Urinary bladder (tissue), 4 donors: ENCODE data around the gene CMBL. TPM values are rescaled to one million over a fixed set of nuclear protein-coding genes. Genes with fewer than 3 reads are reported as not detected.
"Not testable (repeated sequence)": the region's sequence is repeated elsewhere in the genome, so short reads cannot be mapped to it uniquely, and the experiment has no call there.

ENCODE experiments used
- DNase-seq: peaks from one replicate; pipeline ENCODE4 v3.0.0-alpha.2; 2015; ENCODE audit errors: extremely low spot score
- H3K27ac ChIP-seq: one replicate; pipeline ENCODE4 v1.5.1; 2013; ENCODE audit warnings: low read depth, mild to moderate bottlenecking, moderate library complexity
- H3K36me3 ChIP-seq: one replicate; pipeline ENCODE4 v1.6.1; 2013; ENCODE audit warnings: mild to moderate bottlenecking, moderate library complexity; ENCODE audit not compliant: insufficient read depth
- H3K4me1 ChIP-seq: one replicate; pipeline ENCODE4 v1.6.1; 2013; ENCODE audit warnings: mild to moderate bottlenecking, moderate library complexity; ENCODE audit not compliant: insufficient read depth
- H3K4me3 ChIP-seq: one replicate; pipeline ENCODE4 v1.5.1; 2013; ENCODE audit warnings: low read depth, low read length
- WGBS: extraction: QIAGEN DNeasy Blood & Tissue Kit; methylation state at CpG from one replicate; pipeline ENCODE4 v1.1.7; 2013; 5-methylcytosine and 5-hydroxymethylcytosine counted together
- polyA plus RNA-seq: library from polyadenylated mRNA; stranded (reverse); fragments of 200-250 nt; gene quantifications from one replicate; pipeline ENCODE4 v1.2.3, GENCODE V29; 2013
- total RNA-seq: library from RNA; depleted of rRNA; stranded (reverse); fragments of >200 nt; gene quantifications from one replicate; pipeline ENCODE4 v1.2.3, GENCODE V29; 2014
- donor health status: healthy with polysubstance abuse.
- donor health status: healthy.

CMBL gene
- total and polyA plus RNA-seq, 2 donors: 17.2 to 28.2 TPM

DNA sequence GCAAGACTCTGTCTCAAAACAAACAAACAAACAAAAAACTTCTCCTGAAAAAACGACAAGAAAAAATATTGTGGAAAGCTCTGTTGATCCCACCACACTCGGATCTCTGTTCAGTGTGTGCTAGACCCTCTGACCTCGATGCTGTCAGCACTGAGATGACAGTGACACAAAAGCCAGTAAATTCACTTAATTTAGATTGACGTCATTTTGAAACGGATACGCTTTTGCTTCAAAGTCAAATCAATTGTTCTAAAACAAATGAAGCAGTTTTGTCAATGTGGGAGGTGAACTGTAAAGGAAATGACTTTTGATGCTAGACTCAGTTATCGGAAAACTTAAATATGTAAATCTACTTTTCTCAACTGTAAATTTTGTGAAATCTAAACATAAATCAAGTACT, 31.0 kb downstream of the CMBL start:
- H3K4me1 ChIP-seq: no peaks in the 10 kb centered on the region
- no peak overlapping the region for H3K4me3 ChIP-seq
- no peaks in the 10 kb centered on the region for H3K36me3 ChIP-seq
- H3K27ac ChIP-seq: no peak overlapping the region
- DNase-seq: no peak
- 80% methylated on average over 7 of the region's 7 CpGs for WGBS

DNA sequence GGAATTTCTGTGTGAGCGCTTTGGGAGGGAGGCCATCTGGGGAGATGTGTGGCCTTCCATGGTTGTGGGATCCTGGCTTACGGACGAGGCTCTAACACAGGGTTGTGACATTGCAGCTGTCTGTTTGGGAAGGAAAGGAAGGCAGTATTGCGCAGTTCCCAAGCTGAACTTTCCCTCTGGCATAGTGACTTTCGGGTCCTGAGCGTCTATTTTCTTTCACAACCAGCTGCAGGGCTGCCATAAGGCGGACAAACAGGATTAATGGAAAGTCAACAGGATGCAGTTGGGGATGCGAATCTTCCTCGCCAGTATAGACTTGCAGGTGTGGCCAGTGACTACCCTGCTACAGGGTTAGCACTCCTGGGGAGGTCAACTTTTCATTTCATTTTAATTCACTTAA, 31.7 kb downstream of the CMBL start:
- DNase-seq: no peak
- Histone ChIP-seq H3K4me3 (no peak overlapping the region), H3K4me1 (no peaks in the 10 kb centered on the region), H3K36me3 (no peaks in the 10 kb centered on the region), H3K27ac (no peak overlapping the region)
- whole genome bisulfite sequencing: 87% methylated on average over 9 of the region's 9 CpGs

DNA sequence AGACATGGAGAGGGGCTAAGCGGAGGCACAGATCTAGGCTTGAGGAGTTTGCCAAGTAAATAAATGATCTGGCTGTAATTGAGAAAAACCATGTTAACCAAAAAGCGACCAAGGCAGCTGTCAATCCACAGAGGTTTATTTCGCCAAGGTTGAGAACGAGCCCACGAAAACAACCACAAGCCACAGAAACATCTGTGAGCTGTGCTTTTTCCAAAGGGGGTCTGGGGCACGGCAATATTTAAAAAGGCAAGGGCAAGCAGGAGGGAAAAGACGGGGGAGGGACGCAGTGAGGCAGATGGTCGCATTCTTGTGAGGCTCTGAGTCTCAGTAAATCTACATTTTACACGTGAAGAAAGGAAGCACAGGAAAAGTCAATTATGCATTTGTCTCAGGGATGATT, 32.2 kb downstream of the CMBL start:
- DNase-seq: no peak
- no peak overlapping the region for H3K27ac ChIP-seq
- 64% methylated on average over 10 of the region's 10 CpGs for WGBS
- no peaks in the 10 kb centered on the region for H3K36me3 ChIP-seq
- H3K4me3 ChIP-seq: no peak overlapping the region
- H3K4me1 ChIP-seq: no peaks in the 10 kb centered on the region

DNA sequence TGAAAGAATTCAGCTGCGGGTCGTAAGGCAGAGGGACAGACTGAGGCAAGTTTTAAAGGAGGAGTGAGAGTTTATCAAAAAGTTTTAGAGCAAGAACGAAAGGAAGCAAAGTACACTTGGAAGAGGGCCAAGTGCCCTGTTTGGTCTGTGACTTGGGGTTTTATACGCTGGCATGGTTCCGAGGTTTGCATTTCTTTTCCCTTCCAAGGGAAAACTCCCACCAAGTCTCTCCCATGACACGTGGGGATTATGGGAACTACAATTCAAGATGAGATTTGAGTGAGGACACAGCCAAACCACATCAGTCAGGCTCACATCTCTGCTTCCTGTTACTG, 34.9 kb downstream of the CMBL start:
- H3K4me1 ChIP-seq, H3K36me3 ChIP-seq, DNase-seq, H3K27ac ChIP-seq, H3K4me3 ChIP-seq: not testable (repeated sequence)
- 68% methylated on average over 6 of the region's 6 CpGs for WGBS

DNA sequence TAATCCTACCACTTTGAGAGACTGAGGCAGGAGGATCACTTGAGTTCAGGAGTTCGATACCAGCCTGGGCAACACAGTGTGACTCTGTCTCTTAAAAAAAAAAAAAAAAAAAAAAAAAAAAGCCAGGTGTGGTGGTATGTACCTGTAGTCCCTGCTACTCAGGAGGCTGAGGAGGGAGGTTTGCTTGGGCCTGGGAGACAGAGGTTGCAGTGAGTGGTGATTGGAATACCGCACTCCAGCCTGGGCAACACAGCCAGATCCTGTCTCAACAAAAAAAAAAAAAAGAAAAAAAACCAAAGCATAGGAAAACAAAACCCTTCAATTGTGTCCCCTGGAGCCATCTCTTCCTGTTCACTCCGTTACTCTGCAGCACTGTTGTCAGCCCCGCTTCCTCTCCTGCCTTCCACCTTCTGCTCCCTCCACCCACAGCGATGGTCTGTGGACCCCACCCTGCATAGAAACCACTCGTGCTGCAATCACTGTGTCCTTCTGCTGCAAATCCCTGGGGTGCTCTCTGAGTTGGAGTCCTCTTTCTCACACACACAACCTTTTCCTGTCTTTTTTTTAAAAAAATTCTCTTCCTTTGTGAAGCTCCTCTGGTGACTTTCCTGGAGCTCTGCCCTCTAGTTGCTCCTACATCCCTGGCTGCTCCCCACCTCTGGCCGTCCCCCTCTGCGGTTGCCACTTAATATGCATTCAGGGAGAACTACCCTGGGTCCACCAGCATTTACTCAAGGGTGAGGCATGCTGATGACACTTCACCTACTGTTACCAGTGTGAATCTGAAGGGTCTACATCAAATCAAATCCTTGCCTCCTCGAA, 35.4 kb downstream of the CMBL start:
- no peak overlapping the region for H3K4me3 ChIP-seq
- 86% methylated on average over 9 of the region's 9 CpGs for WGBS
- no peak overlapping the region for H3K27ac ChIP-seq
- no peaks in the 10 kb centered on the region for H3K4me1 ChIP-seq
- no peak for DNase-seq
- H3K36me3 ChIP-seq: no peaks in the 10 kb centered on the region

DNA sequence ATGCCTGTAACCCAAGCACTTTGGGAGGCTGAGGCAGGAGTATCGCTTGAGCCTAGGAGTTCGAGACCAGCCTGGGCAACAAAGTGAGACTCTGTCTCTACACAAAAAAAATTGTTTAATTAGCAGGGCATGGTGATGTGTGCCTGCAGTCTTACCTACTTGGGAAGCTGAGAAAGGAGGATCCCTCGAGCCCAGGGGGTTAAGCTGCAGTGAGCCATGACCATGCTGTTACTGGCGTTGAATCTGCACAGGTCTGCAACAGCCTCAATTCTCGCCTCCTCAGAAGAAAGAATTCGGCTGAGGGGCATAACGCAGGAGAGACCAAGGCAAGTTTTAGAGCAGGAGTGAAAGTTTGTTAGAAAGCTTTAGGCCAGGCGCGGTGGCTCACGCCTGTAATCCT, 39.6 kb downstream of the CMBL start:
- WGBS: 96% methylated on average over 10 of the region's 10 CpGs
- no peak overlapping the region for H3K27ac ChIP-seq
- no peak for DNase-seq
- H3K4me1 ChIP-seq: no peaks in the 10 kb centered on the region
- H3K36me3 ChIP-seq: no peaks in the 10 kb centered on the region
- no peak overlapping the region for H3K4me3 ChIP-seq

DNA sequence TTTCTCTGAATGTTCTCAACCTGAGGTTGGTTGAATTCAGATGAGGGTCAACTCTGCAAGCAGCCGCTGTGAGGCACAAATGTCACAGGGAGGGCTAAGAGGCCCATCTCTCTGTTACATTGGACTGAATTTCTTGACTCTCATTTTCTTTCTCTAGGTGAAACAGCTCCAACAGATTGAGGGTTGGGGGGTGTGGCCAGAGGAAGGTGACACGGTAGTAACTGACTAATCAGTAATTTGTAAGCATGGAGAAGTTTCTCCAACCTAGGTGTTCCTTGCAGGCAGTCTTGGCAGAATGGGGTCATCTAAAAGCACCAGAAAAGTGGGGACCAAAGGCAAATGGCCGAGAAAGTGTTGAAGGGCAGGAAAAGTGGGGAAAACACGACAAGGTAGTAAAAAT, 40.9 kb downstream of the CMBL start:
- Histone ChIP-seq H3K36me3 (no peaks in the 10 kb centered on the region), H3K4me1 (no peaks in the 10 kb centered on the region), H3K4me3 (no peak overlapping the region), H3K27ac (no peak overlapping the region)
- WGBS: 84% methylated on average over 4 of the region's 4 CpGs
- DNase-seq: no peak

DNA sequence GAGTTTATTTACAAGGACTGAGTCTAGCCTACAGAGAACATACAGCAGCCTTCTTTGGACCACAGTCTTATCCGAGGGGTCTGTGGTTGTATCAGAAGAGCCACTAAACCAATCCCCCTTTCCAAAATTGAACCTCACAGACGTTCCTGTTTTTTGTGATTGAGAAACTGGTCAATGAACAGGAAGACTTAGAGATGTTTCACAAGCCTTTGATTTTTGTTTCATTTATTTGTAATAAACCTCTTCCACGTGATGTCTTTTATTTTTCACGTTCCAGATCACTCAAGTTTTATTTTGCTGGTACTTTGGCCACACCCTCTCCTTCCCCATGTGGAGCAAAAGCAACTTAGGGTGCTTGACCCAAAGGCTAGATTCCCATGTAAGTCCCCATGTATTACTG, 41.6 kb downstream of the CMBL start:
- WGBS: 68% methylated on average over 4 of the region's 4 CpGs
- no peak for DNase-seq
- no peak overlapping the region for H3K4me3 ChIP-seq
- no peaks in the 10 kb centered on the region for H3K36me3 ChIP-seq
- no peak overlapping the region for H3K27ac ChIP-seq
- H3K4me1 ChIP-seq: no peaks in the 10 kb centered on the region

DNA sequence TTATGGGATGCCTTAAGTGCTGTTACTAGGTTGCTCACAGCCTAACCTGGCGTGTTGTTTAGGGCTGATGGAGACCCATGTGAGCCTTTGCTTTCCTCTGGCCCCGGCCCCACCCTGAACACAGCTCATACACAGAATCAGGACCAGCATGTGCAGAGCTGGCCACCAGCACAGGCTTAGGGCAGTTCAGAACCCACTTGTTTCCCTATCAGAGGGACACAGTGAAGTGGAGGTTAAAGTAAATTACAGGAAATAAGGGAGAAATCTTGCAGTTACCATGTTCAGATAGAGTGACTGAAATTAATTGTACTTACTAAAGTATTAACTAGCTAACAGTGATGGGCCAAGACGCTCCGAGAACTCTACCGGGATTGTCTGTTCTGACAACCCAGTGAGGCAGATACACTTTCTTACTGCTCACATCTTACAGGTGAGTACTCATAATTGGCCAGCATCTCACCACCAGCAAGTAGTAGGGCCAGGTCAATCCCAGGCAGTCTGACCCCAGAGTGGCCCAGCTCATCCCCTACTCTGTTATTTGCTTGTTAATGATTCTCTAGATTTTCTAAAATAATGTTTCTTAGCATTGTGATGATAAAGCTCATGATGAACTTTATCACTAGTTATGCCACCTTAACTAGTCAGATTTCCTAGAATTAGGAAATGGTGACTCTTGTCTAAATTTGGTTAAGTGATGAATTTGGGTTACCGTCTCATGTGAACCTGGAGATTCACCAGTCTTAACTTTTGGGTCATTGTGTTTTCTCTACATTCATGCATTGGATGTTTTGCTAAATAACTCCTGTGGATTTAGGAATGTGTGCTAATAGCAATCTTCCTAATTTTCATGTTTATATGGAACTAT, 42.2 kb downstream of the CMBL start:
- Histone ChIP-seq H3K4me1 (no peaks in the 10 kb centered on the region), H3K36me3 (no peaks in the 10 kb centered on the region), H3K4me3 (no peak overlapping the region), H3K27ac (no peak overlapping the region)
- no peak for DNase-seq
- 70% methylated on average over 6 of the region's 6 CpGs for WGBS

DNA sequence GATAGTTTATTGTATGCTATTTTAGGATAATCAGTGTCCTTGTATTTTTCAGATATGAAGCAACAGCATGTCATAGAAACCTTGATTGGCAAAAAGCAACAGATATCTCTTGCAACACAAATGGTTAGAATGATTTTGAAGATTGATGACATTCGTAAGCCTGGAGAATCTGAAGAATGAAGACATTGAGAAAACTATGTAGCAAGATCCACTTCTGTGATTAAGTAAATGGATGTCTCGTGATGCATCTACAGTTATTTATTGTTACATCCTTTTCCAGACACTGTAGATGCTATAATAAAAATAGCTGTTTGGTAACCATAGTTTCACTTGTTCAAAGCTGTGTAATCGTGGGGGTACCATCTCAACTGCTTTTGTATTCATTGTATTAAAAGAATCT, 43.1 kb downstream of the CMBL start:
- no peak for DNase-seq
- 63% methylated on average over 3 of the region's 3 CpGs for WGBS
- no peaks in the 10 kb centered on the region for H3K4me1 ChIP-seq
- no peak overlapping the region for H3K27ac ChIP-seq
- H3K36me3 ChIP-seq: no peaks in the 10 kb centered on the region
- H3K4me3 ChIP-seq: no peak overlapping the region

DNA sequence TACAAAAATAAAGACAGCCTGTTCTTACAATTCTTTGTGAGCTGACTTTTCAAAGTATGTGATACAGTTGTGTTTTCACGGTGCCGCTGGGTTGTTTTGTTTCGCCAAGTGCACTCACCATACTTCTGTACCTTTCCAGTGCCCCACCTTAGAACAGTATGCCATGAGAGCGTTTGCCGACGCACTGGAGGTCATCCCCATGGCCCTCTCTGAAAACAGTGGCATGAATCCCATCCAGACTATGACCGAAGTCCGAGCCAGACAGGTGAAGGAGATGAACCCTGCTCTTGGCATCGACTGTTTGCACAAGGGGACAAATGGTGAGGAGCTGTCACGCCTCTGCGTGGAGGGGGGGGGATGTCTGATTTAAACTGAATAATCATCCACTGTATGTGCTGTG, 44.7 kb downstream of the CMBL start:
- 95% methylated on average over 11 of the region's 11 CpGs for WGBS
- no peaks in the 10 kb centered on the region for H3K4me1 ChIP-seq
- no peaks in the 10 kb centered on the region for H3K36me3 ChIP-seq

DNA sequence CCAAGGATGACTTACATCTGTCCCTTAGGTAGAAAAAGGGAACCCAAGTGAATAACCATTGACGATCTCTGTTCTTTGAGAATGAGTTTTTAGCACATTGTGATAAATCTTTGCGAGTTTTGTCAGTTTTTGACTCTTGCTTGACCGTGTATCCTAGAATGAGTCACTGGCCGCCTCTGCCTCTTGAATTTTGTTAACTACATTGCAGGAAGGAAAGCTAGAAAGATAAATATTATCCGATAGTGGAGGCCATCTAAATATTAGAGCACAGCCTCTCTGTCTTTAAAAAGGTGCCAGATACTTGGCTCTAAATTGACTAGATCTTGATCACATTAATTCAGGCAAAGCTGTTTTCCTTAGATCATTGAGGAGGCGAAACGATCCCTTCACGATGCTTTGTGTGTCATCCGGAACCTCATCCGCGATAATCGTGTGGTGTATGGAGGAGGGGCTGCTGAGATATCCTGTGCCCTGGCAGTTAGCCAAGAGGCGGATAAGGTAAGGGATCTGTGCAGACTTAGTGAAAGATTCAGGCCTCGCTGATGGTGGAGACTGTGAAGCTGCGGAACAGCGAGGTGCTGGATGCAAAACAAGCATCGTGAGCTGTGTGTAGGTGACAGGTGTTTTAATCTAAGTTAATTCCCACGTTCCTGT, 45.5 kb downstream of the CMBL start:
- no peak for DNase-seq
- Histone ChIP-seq H3K36me3 (no peaks in the 10 kb centered on the region), H3K4me3 (no peak overlapping the region), H3K4me1 (no peaks in the 10 kb centered on the region), H3K27ac (no peak overlapping the region)
- WGBS: 62% methylated on average over 18 of the region's 18 CpGs

More for the DNA sequence above, 44.7 kb downstream of the CMBL start:
- no peak overlapping the region for H3K27ac ChIP-seq
- H3K4me3 ChIP-seq: no peak overlapping the region
- no peak for DNase-seq

DNA sequence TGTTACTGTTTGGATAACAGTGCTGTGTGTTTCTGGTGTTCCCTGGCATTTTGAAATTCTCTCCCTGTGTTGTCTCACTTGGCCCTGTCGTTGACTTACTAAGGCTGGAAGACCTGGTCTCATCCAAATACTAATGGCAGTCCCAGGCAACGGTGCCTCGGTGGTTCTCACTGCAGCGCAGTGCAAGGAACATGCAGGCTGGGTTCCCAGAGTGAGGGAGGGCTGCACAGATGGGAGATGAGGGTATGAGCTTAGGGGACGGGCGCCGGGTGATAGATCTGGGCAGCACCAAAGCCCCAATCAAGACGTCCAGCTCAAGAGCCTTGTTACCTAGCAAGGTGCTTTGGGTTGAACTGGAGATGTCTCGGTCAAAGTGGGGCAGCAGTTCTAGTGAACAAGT, 46.6 kb downstream of the CMBL start:
- Histone ChIP-seq H3K36me3 (no peaks in the 10 kb centered on the region), H3K4me1 (no peaks in the 10 kb centered on the region), H3K4me3 (no peak overlapping the region), H3K27ac (no peak overlapping the region)
- no peak for DNase-seq
- WGBS: 84% methylated on average over 9 of the region's 9 CpGs

DNA sequence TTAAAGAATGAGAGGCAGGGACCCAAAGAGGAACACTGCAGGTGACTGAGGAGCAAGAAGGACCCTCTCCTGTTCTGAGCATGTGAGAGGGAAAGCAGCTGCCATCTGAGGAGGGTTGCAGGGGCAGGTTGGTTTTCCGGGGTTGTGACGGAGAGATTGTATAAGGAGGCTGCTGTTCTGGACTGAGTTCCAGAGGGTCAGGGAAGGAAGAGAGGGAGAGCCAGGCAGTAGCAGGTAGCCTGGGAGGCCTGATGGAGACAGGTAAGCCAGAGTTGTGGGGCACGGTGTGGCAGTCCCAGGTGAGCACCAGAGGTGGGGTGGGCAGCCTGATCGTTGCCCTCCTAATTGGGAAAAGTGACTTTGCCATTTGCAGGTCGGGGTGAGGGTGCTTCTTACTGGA, 47.8 kb downstream of the CMBL start:
- DNase-seq: no peak
- Histone ChIP-seq H3K27ac (no peak overlapping the region), H3K4me1 (no peaks in the 10 kb centered on the region), H3K36me3 (no peaks in the 10 kb centered on the region), H3K4me3 (no peak overlapping the region)
- 94% methylated on average over 5 of the region's 5 CpGs for WGBS
